Measurements from ENCODE around the gene BEND2.
"Not testable (repeated sequence)": the region's sequence is repeated elsewhere in the genome, so short reads cannot be mapped to it uniquely, and the experiment has no call there.

The BEND2 gene

DNA sequence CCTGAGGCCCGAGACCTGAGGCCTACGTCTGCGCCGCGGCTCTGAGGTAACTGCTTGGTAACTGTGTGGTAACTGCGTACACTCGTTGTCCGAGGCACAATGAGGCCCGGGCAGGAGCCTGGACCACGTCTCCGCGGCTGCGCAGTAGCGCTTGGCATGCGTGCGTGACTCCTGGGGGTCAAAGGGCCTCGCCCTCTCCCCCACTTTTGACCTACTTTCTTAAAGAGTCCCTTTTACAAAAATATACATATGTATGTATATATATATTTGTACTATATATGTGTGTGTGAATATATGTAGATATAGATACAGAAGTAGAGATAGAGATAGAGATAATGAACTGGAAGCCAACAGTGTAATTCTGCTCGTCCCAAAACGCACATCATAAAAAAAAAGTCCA is at the start of gene BEND2:
BEND2 (minus strand) TSS at position 101 of the 400 bp plus-strand sequence. CDS start 136 bp downstream, outside the sequence.
- DNase-seq (ENCODE audit: low read depth), result no peak

DNA sequence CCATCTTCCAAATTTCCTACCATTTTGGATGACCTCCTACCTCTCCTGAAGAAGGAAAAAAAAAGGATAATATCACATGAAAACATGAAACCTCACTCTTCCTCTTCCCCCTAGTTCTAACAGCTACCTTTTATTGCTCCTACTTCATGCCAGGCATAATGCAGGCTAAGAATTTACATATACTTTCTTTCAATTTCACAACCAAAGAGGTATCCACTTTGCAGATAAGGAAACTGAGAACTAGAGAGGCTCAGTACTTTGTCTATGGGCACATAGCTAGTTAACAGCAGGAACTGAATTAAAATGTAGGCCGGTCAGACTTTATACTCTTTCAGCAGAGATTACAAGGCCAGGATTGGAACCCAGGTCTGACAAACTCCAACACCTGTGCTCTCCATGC is 34.4 kb upstream of the BEND2 start:
- DNase-seq (ENCODE audit: low read depth), result no peak

DNA sequence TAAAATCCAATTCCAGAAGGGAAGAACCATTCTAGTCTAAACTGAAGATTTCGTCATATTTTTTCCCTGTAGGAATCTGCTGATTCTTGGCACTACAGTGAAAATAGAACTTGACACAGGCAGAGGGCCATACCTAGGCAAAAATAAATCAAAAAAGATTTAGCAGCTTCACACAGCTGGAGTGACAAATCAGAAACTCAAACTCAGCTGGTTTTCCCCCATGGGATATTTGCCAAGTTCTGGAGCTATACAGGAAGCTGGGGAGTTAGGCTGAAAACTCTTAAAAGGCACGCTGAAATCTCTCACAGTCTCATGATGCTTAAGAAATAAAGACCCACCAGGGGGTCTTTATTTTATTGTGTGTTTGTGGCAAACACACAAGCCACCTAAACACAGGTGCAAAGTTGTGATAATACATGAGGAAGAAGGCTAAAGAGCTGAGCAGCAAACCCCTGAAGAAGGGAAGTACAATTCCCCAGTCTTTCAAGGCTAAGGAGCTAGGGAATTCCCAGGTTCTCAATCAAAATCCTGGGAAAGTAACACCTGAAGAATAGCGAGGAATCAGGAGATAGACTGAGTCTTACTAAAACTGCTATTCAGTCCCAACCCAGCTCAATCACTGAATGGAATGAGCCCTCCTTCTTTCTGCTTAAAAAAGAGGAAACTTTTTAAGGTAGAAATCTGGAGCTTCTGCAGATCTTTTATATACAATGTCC is 32.1 kb upstream of the BEND2 start:
- DNase-seq (ENCODE audit: low read depth), result peak; percentile 3

DNA sequence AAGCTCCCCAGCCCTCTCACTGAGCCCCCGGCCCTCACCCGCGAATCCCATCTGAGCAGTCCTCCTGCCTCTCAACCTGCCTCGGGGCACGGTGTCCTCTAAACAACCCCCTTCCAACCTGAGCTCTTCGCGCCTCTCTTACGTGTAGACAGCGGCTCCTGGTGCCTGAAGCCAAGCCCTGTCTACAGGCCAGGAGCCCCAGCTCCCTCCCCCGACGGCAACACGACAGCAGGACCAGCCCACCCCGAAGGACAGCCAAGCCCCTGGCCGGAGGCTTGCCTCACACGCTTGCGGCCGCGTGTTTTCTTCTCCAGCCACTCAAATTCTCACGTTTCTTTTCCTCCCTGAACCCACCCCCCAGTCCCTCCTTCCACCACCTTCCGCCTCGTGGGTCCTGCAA is 9.0 kb upstream of the BEND2 start:
- DNase-seq (ENCODE audit: low read depth), result not testable (repeated sequence)

DNA sequence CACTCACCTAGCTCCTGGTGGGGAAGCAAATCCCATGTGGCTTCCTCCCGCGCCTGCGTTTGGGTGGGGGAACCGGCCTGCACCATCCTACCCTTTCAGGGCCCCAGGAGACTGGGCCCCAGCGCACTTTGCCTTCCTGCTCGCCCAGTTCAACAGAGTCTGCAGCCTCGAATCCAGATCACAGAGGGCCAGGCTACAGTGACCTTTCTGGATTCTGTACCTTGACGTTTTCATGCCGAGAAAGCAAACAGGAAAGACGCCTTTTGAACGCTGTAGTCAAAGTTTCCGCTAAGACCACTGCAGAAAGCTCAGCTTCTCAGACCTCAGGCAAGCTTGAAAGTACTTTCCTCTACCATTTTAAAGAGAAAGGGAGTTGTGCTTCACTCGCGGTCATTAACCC is 7.4 kb upstream of the BEND2 start:
- DNase-seq (ENCODE audit: low read depth), result no peak

DNA sequence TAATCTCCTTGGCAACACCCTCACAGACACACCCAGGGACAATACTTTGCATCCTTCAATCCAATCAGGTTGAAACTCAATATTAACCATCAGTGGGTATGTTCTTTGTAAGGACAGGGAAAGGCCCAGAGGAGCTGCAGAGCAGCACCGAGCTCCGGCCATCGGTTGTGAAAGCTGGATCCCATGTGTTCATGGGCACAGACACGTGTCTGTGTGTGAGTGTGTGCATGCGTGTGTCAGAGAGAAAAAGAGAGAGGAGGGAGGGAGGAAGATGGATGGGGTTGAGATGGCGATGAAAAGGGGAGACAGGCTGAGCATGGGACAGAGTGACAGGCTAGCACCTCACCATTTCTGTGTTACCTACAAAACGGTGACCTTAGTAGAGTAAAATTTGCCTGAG is 6.8 kb upstream of the BEND2 start:
- DNase-seq (ENCODE audit: low read depth), result no peak

DNA sequence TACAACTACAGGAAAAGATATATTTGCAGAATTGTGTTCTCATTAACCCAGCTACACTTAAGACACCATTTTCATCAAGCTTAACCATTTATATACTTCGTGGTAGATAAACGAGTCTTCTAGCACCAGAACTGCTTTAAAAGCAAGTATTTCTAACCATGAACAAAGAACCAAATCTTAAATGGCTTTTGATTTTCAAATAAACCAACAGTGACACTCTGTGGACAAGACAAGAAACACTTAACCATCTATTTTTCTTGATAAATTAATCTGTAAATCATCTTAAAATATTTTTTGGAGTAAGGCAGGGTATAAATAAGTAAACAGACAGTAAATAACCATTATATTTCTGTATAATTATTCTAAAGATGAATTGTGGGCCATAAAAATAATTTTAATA is 10.2 kb downstream of the BEND2 start:
- DNase-seq (ENCODE audit: low read depth), result peak; percentile 10

DNA sequence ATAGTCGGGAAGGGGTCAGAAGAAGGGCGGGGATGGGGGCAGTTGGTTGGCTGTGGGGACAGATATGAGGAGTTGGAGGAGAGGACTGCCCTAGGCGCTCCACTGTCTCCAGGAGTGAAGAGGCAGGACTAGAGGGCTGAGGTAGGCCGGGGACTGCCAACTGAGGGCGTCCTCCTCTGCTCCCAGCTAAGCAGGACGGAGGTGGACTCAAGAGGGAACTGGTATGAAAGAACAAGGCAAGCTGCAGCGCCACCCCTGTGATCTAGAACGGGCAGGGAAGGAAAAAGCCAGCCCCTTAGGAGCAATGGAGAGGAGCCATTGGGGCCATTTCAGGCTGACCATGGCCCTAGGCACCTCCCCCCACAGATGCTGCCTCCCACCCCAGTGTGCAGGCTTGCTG is 14.0 kb downstream of the BEND2 start:
- DNase-seq (ENCODE audit: low read depth), result no peak

DNA sequence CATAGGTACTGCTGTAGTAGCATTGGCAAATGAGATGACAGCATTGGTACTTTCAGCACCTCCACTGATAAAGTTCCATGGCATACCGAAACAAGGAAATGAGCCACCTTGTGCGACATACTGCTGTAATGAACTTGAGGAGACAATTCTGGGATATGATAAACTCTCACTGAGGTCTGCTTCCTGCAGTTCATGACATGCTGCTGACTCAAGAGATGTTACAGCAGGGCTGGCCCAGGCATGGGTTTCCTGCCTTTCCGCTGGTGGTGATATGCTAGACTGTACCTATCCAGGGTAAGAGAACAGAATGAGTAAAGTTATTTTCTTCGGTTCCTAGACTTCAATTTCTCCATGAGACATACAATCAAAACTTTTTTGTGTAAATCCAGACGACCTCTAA is 17.1 kb downstream of the BEND2 start:
- DNase-seq (ENCODE audit: low read depth), result no peak

DNA sequence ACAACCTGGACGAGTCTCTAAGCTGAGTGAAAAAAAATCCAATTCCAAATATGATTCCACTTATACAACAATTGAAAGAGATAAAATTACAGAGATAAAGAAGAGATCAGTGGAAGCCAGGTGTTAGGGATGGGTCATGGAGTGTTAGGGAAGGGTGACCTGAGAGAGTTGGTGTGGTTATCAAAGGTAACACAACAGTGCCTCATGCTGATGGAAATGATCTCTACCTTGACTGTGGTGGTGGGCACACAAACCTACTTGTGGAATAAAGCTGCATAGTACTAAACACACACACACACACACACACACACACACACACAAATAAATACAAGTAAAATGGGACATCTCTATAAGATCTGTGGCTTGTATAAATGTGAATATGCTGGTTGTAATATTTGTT is 26.0 kb downstream of the BEND2 start:
- no peak for DNase-seq (ENCODE audit: low read depth)

DNA sequence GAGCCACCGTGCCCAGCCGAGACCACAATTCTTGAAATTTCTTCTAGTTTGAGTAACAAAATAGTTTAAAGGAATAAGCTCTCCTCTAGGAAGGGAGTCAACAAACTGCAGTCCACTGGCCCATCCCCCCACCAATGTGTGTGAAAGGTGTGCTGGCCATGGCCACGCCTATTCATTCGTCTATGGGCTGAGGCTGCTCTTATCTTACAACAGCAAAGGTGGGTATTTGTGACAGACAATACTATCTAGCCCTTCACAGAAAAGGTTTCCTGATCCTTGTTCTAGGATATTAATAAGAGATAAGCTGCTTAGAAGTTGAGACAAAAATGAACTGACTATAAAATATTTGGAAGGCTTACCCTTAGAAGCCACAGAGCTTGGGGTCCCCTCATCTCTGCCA is 41.2 kb downstream of the BEND2 start:
- no peak for DNase-seq (ENCODE audit: low read depth)

DNA sequence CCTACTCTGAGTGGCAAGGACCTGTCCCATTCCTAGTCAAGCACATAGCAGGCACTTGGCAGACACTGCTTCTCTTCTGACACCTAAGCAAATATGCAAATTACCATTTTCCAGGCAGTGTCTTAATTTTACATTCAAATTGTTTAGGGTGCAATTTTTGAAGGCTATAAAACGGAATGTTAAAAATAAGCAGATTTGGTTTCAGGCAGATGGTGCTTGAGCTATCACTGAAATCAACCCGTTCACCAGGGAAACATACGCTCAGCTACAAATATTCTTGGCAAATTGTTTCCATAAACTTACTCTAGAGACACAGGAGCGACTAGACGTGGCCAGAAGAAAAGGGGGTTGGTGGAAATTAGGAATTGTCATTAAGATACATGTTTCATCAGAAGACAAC is 45.7 kb downstream of the BEND2 start:
- no peak for DNase-seq (ENCODE audit: low read depth)

DNA sequence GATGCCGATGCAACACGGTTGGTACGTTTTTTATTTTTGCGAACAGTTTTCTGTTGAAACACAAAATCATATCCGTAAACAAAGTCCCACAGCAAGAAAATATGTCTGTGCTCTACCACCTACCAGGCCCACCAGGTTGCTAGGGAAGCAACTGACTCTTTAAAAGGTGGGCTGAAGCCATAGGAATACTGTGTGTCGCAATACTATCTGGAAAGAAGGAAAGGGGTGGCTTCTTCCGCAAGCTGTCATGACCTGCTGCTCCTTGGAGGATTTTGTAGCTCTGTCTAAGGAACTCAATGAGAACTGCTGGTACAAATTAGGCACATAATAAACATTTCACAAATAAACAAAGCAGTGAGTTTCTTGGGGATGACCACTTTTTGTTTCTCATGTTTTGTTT is 46.5 kb downstream of the BEND2 start:
- no peak for DNase-seq (ENCODE audit: low read depth)

DNA sequence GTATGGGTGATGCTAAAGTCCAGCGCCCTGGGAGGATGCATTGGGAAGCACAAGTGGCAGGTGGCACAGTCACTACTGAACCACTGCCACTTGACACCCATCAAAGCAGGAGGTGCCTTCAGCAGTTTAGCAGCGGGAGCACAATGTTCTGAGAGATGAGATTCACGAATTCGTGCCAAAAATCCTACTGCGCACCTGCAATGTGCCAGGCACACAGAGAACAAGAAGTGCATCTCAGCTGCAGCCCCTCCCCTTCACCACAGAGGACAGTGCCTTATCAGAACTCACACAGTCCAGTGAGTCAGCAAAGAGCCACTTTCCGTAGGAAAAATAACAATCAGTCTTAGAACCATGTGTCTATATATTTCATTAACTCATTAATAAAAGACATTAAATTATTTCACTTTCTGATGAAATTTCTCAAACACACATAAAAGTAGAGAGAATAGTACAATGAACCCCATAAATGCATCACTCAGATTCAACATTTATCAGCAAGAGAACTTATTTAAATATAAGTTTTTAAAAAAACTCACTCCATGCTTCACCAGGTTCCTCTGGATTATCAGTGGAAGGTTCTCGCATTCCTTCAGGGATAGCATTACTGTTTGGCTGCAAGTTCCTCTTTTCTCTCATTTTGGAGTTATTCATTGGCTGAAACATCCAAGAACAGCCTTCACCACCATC is 47.0 kb downstream of the BEND2 start:
- no peak for DNase-seq (ENCODE audit: low read depth)

DNA sequence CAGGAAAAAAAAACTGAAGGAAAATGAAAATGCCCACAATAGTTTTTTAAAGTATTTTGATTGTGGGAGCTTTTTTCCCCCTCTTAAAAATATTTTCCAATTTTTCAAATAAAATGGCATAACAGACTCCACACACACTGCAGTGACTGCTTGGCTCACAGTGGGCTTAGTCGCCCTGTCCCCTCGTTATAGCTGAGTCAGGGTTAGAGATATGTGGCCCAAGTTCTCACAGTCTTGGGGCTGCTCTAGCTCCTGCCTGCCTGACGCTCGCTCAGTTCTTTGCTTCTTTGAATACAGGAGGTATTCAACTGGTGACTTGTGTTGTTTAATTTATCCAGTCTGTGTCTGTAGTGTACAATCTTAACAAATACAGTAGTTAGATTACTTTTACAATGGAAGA is 47.7 kb downstream of the BEND2 start:
- DNase-seq (ENCODE audit: low read depth), result no peak

DNA sequence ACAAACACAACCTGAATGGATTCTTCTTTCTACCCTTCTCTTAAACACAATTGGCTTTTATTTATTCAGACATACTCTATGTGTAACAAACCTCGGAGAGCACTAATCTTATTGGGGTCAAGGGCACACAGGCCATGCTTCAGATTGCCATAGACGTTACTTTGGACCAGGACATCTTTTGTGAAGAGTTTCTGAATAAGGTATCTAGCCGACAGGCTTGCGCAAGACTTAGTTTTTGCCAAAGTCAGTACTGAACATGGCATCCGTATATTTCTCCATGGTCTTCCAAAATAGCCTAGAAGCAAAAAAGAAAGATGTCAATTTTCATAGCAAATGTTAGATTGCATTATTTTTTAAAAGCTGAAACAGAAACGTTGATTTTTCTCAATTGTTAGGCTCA is 49.8 kb downstream of the BEND2 start:
- DNase-seq (ENCODE audit: low read depth), result no peak

DNA sequence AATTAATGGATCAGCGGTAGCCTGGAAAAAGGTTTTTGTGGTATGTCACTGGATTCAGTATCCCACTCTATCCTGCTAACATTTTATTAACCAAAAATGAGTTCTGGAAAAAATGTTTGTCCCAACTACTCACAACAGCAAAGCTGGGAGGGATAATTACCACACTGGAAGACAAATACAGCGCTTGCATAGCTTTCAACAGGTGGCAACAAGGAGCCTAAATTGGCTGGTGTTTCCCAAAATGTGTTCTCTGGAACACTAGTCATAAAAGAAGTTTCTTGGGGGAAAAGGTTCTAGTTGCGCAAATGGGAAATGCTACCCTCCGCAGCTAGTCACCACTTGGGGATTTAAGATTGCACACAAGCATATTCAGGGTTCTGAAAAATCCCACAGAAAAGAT is 54.6 kb downstream of the BEND2 start:
- no peak for DNase-seq (ENCODE audit: low read depth)

DNA sequence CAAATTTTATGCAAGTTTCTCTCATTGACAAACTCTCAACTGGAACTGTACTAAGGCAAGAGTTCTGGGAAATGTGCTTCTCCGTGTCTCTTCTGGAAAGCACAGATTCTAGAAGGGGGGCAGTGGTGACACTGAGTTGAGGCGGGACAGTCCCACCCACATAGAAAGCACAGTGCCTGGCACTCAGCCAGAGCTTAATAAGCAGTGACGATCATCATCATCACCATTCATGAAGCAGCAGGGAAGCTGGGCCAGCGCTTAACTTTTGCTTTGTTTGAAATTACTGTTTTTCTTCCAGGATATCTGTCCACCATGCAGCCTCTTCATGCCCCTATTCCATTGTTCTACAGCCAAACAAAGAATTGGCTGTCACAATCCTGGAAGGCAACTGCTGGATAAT is 60.3 kb downstream of the BEND2 start:
- no peak for DNase-seq (ENCODE audit: low read depth)

DNA sequence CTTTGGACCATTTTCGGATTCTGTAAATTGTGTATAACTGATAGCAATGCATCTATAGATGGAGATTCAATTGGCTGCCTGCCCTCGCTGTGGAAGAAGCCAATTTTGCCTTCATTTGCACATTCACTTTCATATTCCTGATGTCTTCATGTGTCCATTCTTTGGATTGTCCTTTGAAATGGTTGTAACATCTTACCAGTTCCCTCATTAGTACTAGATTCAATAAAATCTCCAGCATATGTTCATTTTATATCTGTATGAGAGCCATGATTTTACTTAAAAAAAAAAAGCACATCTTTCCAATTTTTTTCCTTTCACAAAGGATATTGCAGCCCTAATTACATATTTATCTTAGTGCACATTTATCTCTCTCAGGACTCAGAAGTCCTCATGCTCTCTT is 61.7 kb downstream of the BEND2 start:
- DNase-seq (ENCODE audit: low read depth), result no peak

DNA sequence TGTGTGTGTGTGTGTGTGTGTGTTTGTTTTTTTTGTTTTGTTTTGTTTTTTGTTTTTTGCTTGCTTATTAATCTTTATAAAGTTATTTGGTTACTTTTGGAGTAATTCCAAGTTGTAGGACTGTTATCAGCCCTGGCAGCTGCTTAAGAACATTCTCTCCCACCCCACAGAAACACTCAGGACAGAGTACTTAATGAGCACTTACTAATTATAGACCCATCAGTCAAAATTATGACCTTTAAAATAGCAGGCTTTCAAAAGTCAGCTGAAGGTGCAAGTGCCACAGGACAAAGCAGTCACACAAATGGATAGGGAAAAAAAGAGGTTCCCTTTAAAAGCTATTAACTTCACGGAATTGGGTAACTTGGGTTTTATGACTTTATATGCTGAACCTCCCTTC is 69.0 kb downstream of the BEND2 start:
- no peak for DNase-seq (ENCODE audit: low read depth)

DNA sequence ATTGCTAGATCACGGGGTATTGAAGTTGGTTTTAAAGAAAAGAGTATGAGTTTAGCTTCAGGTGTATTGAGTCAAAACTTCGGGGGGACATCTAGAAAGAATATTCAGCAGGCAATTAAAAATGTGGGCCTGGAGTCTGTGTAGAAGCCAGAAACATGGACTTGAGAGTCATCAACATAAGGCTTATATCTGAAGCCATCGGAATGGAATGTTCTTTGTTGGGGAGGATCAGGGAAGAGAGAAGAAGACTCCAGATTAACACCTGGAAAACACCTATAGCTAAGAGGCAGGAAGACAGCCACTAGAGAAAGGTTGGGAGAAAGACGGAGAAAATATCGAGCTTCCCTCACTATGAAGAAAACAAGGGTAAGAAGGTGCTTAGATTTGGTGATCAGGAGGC is 69.5 kb downstream of the BEND2 start:
- no peak for DNase-seq (ENCODE audit: low read depth)

DNA sequence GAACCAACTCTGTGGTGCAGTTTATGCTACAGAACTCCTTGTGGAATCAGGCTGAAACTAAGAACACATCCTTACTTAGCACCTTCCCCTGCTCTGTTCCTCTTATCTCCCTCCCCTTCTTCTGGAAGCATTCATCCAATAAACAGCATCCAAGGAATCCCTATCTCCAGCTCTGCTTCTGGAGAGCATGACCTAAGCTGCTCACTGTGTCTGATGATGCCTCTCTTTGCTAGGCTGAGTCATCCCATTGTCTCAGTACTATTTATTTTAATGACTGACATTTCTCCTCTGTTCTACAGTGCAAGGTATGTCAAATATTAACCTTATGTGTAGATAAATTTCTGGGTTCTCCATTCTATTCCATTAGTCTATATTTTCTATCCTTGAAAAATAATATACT is 71.2 kb downstream of the BEND2 start:
- DNase-seq (ENCODE audit: low read depth), result no peak

DNA sequence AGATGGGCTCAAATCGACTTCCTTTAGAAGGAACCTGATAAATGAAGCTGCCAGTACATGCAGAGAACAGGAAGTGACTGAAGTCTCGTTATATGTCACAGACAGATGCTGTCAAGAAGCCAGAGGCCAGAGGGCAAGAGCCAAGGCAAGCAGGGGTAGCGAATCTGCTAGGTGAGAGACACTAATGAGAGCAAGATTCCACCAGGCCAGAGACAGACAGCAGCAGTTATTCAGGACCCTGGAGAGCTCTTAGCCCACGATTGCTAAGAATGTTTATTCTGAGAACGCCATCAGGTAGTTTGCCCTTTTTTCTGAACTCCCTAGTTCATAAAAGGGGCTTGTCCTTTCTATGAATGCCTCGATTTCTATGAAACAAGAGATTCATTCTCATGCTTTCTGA is 73.7 kb downstream of the BEND2 start:
- DNase-seq (ENCODE audit: low read depth), result peak; percentile 14

DNA sequence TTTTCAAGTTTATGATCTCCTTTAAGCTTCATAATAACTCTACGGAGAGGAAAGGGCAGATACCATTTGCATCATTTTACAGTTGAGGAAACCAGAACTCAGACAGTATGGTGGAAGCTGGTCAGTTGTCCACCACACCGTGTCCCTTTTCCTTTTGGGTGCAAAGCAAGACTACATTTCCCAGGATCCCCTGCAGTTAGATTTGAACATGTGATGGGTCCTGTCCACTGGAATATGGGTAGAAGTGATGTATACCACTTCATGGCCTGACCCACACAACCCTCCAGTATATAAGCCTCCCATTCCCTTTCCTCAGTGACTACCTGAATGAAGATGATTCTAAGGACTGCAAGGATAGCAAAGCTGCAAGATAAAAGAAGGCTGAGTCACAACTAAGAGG is 74.7 kb downstream of the BEND2 start:
- DNase-seq (ENCODE audit: low read depth), result no peak
